GM10248 (cell line): ENCODE measurements around the gene LNX2.

ENCODE experiments used
- CTCF ChIA-PET: fragments of 300-600 bp; sonication (Branson Sonifier 250); formaldehyde crosslinking; extraction: SDS; loops from one replicate; lab custom pipeline; 2021; ENCODE audit warnings: antibody characterized with exemption; lab: Yijun Ruan, JAX
- POLR2A ChIA-PET: fragments of 350-650 bp; sonication (Branson Sonifier 250); formaldehyde crosslinking; extraction: SDS; loops from one replicate; lab custom pipeline; 2020; ENCODE audit warnings: antibody characterized with exemption; lab: Yijun Ruan, JAX
- DNase-seq: peaks from one replicate; pipeline ENCODE4 v3.0.0; 2012; ENCODE audit errors: extremely low spot score
- TF ChIP-seq, protein P1 (sequence below): IDR thresholded peaks from 2 replicates; pipeline ENCODE4 v1.5.1; 2012; ENCODE audit warnings: mild to moderate bottlenecking, low read depth; ENCODE audit errors: extremely low read depth, missing control alignments, control extremely low read depth

LNX2 gene

DNA sequence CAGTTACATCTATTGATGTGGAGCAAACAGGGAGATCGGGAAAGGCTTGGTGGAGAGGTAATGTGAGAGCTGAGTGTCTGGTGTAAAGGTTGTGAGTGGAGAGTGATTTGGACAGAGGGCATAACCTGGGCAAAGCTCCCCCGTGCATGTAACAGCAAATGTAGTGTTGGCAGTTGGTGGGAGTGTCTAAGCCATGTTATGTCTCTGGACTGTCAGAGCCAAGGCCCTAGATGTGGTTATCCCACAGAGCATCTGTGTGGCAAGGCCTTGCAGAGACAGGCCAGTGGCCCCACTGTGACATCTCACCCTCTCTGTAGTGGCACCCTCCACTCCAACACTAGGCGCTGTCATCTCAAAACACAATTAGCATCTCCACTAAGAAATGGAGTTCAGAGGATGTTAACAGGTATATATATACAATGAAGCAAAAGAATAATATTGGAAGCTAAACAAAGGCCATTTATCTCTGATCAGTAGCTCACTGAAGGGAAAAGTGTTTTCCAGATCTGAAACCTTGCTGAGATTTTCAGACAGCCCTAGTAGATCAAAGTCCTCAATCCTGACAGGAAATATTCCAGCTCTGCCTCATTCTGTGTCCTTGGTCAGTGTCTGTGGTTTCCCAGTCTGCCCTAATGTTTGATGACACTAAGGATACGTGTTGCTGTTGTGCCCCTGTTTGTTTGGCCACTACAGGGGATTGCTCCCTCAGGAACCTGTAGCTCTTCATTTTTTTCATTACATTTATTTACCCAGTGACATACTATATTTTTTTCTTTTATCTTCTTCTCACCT lies 21.6 kb upstream of the LNX2 start:
- ChIA-PET CTCF (interaction anchor here (1.7 to 3.5 kb wide), 3 partner anchors 10 to 20 kb away, joined by 4 to 22 read pairs (median 11); partner anchors contain the start of gene POLR1D), POLR2A (no interaction called here)
- TF ChIP-seq, protein P1, sequence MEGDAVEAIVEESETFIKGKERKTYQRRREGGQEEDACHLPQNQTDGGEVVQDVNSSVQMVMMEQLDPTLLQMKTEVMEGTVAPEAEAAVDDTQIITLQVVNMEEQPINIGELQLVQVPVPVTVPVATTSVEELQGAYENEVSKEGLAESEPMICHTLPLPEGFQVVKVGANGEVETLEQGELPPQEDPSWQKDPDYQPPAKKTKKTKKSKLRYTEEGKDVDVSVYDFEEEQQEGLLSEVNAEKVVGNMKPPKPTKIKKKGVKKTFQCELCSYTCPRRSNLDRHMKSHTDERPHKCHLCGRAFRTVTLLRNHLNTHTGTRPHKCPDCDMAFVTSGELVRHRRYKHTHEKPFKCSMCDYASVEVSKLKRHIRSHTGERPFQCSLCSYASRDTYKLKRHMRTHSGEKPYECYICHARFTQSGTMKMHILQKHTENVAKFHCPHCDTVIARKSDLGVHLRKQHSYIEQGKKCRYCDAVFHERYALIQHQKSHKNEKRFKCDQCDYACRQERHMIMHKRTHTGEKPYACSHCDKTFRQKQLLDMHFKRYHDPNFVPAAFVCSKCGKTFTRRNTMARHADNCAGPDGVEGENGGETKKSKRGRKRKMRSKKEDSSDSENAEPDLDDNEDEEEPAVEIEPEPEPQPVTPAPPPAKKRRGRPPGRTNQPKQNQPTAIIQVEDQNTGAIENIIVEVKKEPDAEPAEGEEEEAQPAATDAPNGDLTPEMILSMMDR: no peak
- DNase-seq: no peak

DNA sequence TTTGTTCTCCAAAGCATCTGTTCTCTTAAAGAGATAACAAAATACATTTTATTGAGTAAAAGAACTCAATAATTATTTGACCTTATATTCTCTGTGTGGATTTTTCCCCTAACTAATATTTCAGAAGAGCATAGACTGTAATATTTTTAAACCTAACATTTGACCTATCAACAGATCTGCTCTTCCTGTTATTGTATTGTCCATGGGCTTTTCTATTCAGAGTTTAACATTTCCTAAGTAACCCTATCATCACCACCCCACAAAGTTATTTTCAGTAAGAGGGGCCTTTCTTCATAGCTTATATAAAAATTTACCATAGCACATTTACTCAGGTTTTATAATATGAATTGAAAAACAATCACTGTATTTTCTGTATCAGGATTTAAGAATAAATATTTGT lies 18.9 kb upstream of the LNX2 start:
- TF ChIP-seq, protein P1: no peak
- no peak for DNase-seq
- ChIA-PET POLR2A (no interaction called here), CTCF (interaction anchor here (0.7 to 2.4 kb wide), 7 partner anchors 8 to 106 kb away, joined by 3 to 13 read pairs (median 4); partner anchors contain the start of gene LNX2)

DNA sequence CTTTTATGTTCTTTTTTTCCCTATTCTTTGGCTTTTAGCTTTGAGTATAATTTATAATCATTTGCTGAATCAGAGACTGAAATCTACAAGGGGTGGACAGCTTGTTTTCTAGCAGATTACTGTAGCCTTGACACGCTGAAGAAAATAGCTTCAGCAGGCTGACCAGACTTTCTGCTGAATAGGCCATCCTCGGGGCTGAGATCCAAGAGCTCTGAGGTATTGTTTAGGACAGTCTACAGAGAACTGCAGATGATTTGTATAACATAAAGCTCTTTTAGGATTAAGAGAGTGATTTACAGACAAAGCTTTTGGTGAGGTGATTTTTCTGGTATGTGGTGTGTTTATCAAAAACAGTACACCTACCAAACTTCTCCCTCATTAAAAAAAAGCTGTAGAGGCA lies 18.2 kb upstream of the LNX2 start:
- TF ChIP-seq, protein P1: no peak
- no peak for DNase-seq
- ChIA-PET CTCF (interaction anchor here (0.7 to 2.4 kb wide), 7 partner anchors 8 to 106 kb away, joined by 3 to 13 read pairs (median 4); no protein-coding TSS in a partner anchor), POLR2A (no interaction called here)

DNA sequence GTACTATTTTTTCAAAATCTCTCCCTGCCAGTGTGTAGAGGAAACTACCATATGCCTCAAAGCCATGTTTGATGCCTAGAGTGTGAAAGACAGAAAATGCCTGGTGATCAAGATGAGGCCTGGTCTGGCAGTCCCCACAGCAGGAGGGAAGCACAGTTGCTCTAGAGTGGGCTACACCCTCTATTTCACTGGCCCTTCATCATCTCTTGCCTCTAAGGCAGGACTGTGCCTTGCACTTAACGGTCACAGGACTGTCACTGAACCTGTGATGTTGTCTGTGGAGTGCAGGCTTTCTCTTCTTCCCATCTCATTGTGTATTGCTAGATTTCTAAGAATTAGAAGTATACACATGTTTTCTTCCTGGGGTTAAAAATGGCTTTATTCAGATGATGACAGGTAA lies 17.7 kb upstream of the LNX2 start:
- ChIA-PET CTCF (interaction anchor here (1.0 to 2.4 kb wide), 2 partner anchors 9 to 11 kb away, joined by 4 to 13 read pairs; no protein-coding TSS in a partner anchor), POLR2A (no interaction called here)
- no peak for DNase-seq
- TF ChIP-seq, protein P1: no peak

DNA sequence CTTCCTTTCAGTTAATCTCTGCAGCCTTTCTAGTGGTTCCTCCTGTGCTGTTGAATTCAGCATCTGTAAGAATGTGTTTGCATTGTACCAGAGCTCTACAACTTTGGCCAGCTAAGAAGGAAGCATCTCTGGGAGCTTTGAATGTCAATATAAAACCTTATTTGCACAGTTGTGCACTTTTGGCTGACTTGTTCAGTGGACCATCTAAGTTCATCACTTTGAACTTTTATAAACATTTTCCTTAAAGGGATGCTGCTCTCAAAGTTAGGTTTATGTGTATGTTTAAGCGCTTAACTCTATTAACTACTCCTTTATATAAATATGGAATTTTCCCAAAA lies 16.9 kb upstream of the LNX2 start:
- no peak for DNase-seq
- ChIA-PET CTCF (no interaction called here), POLR2A (no interaction called here)
- TF ChIP-seq, protein P1: no peak

DNA sequence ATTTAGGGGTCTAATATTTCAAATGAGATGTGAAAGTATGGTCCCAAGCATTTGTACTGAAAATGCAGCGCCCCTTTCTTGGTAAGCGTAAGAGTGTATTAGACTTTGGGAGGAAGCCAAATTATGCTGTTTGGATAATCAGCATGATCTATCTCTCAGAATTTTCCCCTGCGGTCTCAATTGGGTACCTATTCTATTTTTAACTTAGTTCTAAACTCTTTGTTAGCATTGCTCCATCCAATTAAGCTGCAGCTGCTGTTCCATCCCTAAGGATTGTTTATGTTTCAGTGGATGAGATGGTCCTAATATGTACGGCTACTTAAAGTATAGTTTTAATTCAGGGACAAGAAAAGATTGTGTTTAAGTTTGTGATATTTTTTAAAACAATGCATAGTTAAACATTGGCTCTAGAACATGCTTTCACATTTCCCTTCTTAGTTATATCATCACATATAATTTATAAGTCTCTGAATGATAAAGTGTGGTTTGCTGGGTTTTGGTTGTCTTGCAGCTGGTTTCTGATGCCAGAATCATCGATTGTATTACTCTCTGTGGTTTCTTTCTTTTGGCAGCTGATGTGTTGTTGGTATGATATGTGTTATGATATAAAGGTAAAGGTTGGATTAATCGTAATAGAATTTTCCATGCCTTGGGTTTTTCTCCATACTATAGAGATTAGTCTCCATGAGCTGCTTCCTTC lies 16.4 kb upstream of the LNX2 start:
- no peak for DNase-seq
- TF ChIP-seq, protein P1: no peak
- ChIA-PET POLR2A (no interaction called here), CTCF (no interaction called here)
